ENCODE measurements around the gene WNT6.
"Not testable (repeated sequence)": the region's sequence is repeated elsewhere in the genome, so short reads cannot be mapped to it uniquely, and the experiment has no call there.

Gene WNT6

DNA sequence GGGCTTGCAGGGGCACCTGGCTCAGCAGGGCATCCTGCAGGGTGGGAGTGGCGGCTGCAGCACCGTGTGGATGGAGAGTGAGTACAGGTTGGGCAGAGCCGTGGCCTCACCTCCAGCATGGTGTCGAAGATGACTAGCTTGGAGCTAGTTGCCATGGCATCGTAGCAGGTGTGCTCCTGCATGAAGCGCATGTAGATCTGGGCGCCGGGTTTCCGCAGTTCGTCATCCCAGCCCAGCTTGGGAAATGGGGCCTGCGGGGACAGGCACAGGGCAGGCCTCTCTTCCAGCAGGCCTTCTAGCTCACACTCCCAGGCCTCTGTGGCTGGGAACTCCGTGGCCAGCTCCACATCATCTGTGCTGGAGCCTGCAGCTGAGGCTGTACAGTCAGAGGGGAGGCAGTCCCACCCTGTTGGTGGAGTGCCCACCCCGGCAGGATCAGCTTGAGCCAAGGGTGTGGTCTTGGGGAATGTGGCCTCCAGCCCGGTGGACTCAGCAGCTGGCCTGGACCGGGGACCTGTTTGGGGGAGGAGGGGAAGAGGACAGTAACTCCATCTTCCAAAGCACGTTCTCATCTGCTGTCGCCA is 29.6 kb upstream of the WNT6 start:
- no peak for FAIRE-seq
- DNase-seq (ENCODE audit: extremely low spot score, insufficient read length, low read depth) = no peak

DNA sequence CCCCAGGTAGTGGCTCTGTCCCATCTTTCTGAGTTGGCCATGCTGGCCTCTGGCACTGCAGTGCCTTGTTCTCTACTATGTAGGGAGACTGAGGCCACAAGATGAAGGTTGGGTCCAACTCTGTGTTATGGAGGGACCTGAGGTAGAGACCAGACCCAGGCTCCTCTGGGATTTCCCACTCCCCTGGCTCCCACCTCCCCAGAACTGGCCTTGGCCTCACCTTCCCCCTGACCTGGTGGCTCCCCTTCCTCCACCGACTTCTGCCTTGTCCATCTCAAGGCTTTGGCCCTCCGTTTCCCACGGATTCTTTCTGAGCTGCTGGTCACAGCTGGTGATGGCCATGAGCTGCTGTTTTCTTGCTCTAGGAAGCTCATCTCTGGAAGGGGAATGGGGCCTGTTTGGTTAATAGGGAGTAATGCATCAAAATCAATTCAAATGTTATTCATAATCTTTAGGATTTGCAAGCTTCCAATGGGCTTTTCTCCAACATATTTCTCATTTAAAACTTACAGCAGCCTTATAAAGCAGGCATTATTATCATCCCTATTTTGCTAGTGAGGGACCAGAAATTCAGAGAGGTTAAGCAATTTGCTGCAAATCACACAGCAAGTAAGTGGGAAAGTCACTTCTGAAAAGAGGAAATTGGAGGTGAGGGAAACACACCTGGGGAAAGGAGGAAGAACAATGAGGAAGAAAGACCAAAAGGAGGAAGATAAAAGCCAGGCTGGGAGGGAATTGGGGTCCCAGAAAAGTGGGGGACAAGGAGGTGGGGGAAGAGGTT is 28.9 kb upstream of the WNT6 start:
- FAIRE-seq (no peak), DNase-seq (ENCODE audit: extremely low spot score, insufficient read length, low read depth) (no peak)

DNA sequence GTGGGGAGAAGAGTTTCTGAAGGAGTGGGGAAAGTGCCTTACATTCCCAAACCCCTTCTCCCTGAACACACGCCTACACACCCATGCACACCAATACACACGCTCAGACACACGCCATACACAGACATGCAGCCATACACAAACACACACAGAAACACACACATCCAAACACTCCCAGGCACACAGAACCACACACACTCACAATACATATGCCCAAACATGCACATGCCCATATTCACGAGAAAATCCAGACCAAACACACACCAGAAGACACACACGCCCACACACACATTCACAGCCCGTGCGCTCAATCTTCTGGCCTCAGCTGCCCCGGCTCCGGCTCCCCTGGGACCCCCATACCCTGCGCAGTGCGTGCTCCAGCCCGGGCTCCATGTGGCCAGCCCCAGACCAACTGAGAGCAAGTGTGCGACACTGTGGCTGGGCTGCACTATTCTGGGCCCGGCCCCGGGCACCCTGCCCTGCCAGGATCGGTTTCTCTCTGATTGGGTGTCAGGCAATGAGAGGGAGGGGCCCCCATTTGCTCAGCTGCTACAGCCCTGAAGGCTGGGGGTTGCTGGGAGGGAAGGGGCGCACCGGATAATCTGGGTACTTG is 28.1 kb upstream of the WNT6 start, which contains the start of gene PRKAG3:
PRKAG3 (minus strand) TSS at position 426 of the 613 bp plus-strand sequence.
- FAIRE-seq (no peak), DNase-seq (ENCODE audit: extremely low spot score, insufficient read length, low read depth) (no peak)

- DNase-seq (ENCODE audit: extremely low spot score, insufficient read length, low read depth) = no peak
- FAIRE-seq = no peak
These were observed 27.5 kb upstream of the WNT6 start for GRCh38 chr2:218832081-218832480.

DNA sequence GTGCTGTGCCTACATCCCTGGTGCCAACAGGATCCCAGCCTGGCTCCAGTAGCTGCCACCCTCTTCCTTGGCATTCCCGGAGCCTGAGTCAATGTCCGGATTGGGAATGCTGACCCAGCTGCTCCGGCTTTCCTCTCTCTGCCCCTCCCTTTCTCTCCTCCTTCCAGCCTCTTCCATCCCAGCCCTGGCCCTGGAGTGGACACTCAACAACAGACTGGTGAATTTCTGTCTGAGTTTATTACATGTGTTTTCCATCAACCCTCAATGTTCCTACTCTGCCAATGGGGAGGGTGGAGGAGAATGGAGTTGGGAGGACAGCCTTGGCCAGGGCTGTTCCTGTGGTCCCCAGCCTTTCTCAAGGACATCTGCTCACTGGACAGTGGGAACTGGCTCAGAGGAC is 27.1 kb upstream of the WNT6 start:
- no peak for DNase-seq (ENCODE audit: extremely low spot score, insufficient read length, low read depth)
- no peak for FAIRE-seq

DNA sequence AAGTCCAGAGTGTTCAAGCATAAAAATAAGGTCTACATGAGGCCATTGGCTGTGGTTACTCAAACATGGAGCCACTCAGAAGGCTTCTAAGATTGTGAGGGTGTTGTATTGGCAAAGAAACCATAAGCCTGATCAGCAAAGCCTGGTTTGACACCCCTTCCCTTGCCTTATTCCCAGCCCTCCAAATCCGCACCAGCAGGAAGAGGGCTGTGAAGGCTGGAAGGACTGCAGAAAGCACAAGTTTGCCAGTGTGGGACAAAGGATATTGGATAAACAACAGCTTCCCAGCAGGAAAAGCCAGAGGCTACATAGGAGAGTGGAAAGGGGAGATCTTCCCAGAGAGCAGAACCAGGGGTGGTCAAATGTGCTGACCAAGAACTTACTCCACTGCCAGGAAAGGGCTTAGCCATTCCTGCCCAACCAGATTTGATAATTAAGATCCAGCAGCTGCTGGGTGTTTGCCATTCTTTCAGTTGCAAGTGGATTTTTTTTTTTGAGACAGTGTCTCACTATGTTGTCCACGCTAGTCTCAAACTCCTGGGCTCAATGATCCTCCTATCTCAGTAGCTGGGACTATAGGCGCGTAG is 26.5 kb upstream of the WNT6 start:
- FAIRE-seq = no peak
- DNase-seq (ENCODE audit: extremely low spot score, insufficient read length, low read depth) = no peak

- FAIRE-seq (no peak), DNase-seq (ENCODE audit: extremely low spot score, insufficient read length, low read depth) (no peak)
These were observed 24.9 kb upstream of the WNT6 start for GRCh38 chr2:218834685-218835084.

- DNase-seq (ENCODE audit: extremely low spot score, insufficient read length, low read depth) (no peak), FAIRE-seq (no peak)
These were observed 22.1 kb upstream of the WNT6 start for GRCh38 chr2:218837495-218837894.

DNA sequence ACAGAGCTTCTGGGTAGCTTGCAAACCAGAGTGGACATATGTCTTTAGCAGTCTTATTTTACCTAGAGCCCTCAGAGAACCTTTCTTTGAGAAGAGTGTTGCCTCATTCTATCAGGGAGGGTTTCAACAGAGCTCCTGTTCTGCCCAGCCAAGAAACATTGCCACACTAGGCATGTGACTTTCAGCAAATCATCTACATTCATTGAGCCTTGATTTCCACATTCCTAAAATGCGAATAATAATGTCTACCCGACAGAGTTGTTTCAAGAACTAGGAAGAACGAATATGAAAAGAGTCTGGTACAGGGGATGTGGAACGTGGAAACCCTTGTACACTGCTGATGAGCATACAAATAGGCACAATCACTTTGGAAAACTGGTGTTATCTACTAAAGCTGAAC is 20.2 kb upstream of the WNT6 start:
- no peak for DNase-seq (ENCODE audit: extremely low spot score, insufficient read length, low read depth)
- FAIRE-seq = no peak

- FAIRE-seq = no peak
- no peak for DNase-seq (ENCODE audit: extremely low spot score, insufficient read length, low read depth)
These were observed 19.7 kb upstream of the WNT6 start for GRCh38 chr2:218839888-218840287.

DNA sequence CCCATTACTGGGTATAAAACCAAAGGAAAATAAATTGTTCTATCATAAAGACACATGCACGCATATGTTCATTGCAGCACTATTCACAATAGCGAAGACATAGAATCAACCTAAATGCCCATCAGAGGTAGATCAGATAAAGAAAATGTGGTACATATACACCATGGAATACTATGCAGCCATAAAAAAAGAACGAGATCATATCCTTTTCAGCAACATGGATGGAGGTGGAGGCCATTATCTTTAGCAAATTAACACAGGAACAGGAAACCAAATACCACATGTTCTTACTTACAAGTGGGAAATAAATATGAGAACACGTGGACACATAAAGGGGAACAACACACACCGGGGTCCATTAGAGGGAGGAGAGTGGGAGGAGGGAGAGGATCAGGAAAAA is 15.3 kb upstream of the WNT6 start:
- DNase-seq (ENCODE audit: extremely low spot score, insufficient read length, low read depth); FAIRE-seq: not testable (repeated sequence)

- DNase-seq (ENCODE audit: extremely low spot score, insufficient read length, low read depth); FAIRE-seq: not testable (repeated sequence)
These were observed 12.6 kb upstream of the WNT6 start for GRCh38 chr2:218846963-218847362.

GRCh38 chr2:218849721-218850120 is 9.9 kb upstream of the WNT6 start:
- FAIRE-seq = no peak
- DNase-seq (ENCODE audit: extremely low spot score, insufficient read length, low read depth) = no peak

DNA sequence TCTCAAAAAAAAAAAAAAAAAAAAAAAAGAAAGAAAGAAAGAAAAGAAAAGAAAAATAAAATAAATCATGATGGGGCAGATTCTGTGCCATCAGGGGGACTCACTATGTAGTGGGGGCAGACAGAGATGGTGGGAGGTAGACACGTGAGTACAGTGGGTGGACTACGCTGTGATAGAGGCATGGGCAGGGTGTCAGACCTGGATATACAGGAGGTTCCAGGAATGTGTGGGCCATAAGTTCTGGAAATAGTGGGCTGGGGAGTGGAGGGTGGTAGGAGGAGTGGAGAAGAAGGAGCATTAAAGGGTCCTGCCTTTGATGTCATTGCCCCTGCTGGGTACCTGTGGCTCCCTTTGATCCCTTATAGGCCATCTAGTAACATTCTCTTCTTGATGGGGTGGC is 8.8 kb upstream of the WNT6 start:
- DNase-seq (ENCODE audit: extremely low spot score, insufficient read length, low read depth) (no peak), FAIRE-seq (no peak)

- DNase-seq (ENCODE audit: extremely low spot score, insufficient read length, low read depth) (no peak), FAIRE-seq (no peak)
These were observed 8.3 kb upstream of the WNT6 start for GRCh38 chr2:218851286-218851685.

- no peak for DNase-seq (ENCODE audit: extremely low spot score, insufficient read length, low read depth)
- peak; percentile 89 for FAIRE-seq
These were observed 6.5 kb upstream of the WNT6 start for GRCh38 chr2:218852911-218853667.

DNA sequence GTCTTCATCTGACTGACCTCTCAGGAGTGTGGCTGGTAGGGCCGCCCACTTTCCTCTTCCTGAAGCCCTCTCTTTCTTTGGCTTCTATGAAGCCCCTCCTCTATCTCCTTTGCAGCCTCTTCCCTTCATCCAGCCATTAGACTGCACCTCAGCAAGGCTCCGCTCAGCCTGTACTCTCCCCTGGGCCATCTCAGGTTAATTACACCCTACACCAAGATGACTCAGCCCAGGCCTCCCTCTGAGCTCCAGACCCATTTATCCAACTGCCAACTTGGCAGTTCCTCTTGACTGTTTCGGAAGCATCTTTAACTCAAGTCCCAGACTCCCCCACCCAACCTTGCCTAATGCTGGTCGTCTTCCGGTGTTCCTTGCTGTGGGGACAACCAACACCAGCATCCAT is 5.8 kb upstream of the WNT6 start:
- FAIRE-seq = no peak
- no peak for DNase-seq (ENCODE audit: extremely low spot score, insufficient read length, low read depth)

- DNase-seq (ENCODE audit: extremely low spot score, insufficient read length, low read depth) (no peak), FAIRE-seq (no peak)
These were observed 4.7 kb upstream of the WNT6 start for GRCh38 chr2:218854860-218855259.

GRCh38 chr2:218855305-218856166 is 4.1 kb upstream of the WNT6 start:
- DNase-seq (ENCODE audit: extremely low spot score, insufficient read length, low read depth) (no peak), FAIRE-seq (no peak)

All from GM18507 (cell line).